K562 (cell line): ENCODE data around the gene NRG3. TPM values are rescaled to one million over a fixed set of nuclear protein-coding genes. Genes with fewer than 3 reads are reported as not detected.

Experiments used
- ATAC-seq: fragments of 200-7000 bp; cut with Tn5 transposase; 3 replicates; pipeline ENCODE4 v1.9.1; 2020; ENCODE audit warnings: moderate library complexity
- BruUV-seq: library from RNA; stranded (reverse); fragments of 400-500 nt; replicated peaks from 2 replicates; lab custom pipeline; 2021; lab: Mats Ljungman, UMichigan
- CTCF ChIA-PET: fragments of 300-600 bp; formaldehyde crosslinking; extraction: SDS; loops from one replicate; lab custom pipeline; 2021; ENCODE audit warnings: low intra/inter-chr PET ratio; lab: Yijun Ruan, JAX
- POLR2A ChIA-PET: fragments of 300-600, 350-650 bp; sonication (Branson Sonifier 250); formaldehyde crosslinking; extraction: SDS; loops from one replicate; lab custom pipeline; 2021; ENCODE audit warnings: antibody characterized with exemption, inconsistent platforms; lab: Yijun Ruan, JAX
- DNase-seq, 4 experiments: peaks; one replicate each; pipeline versions ENCODE4 v3.0.0 to v3.0.0-alpha.2; 2011 to 2018; ENCODE audit warnings: low spot score in 3 of 4, mixed read lengths in 3 of 4; ENCODE audit errors: extremely low read depth in 1 of 4
- FAIRE-seq: peaks from 2 replicates; lab custom pipeline; 2011; peaks lifted over from hg19 to GRCh38; lab: Jason Lieb, UNC
- H2AFZ ChIP-seq: 2 replicates; pipeline ENCODE4 v1.6.0; 2011; ENCODE audit warnings: low read depth, low read length, control low read depth, inconsistent platforms
- H3K27ac ChIP-seq: fragments of 200-600 bp; 3 replicates; pipeline ENCODE4 v1.8.0; 2011; ENCODE audit warnings: low read depth, mild to moderate bottlenecking, control low read depth, inconsistent platforms, low read length, moderate library complexity, mixed read lengths; ENCODE audit errors: extremely low read depth
- H3K27me3 ChIP-seq, 2 experiments: fragments of 300-600 bp in 1 of 2; 2 replicates in 1 of 2; 3 replicates in 1 of 2; pipeline versions ENCODE4 v1.6.0 to v1.8.0; 2011; ENCODE audit warnings: inconsistent platforms in 2 of 2, low read length in 2 of 2, mild to moderate bottlenecking in 1 of 2, mixed read lengths in 1 of 2, moderate library complexity in 1 of 2; ENCODE audit not compliant: control insufficient read depth in 2 of 2, insufficient read depth in 2 of 2
- H3K36me3 ChIP-seq: fragments of 300-600 bp; 3 replicates; pipeline ENCODE4 v1.8.0; 2011; ENCODE audit warnings: mild to moderate bottlenecking, low read length, inconsistent platforms; ENCODE audit not compliant: control insufficient read depth, insufficient read depth
- H3K4me1 ChIP-seq, 2 experiments: fragments of 200-600 bp in 1 of 2; replicated peaks in 1 of 2; 2 replicates in 1 of 2; 3 replicates in 1 of 2; pipeline versions ENCODE4 v1.5.1 to v1.8.0; 2011; ENCODE audit warnings: inconsistent platforms in 2 of 2, low read length in 2 of 2, mild to moderate bottlenecking in 1 of 2, mixed read lengths in 1 of 2, moderate library complexity in 1 of 2; ENCODE audit not compliant: control insufficient read depth in 2 of 2, insufficient read depth in 2 of 2
- H3K4me2 ChIP-seq: 2 replicates; pipeline ENCODE4 v1.6.1; 2011; ENCODE audit warnings: low read length, control low read depth, inconsistent platforms, mixed read lengths; ENCODE audit not compliant: insufficient read depth
- H3K4me3 ChIP-seq: fragments of 200-600 bp; sonication (generic), shearing (Covaris generic); 2 replicates; pipeline ENCODE4 v1.5.1; 2016; ENCODE audit warnings: control low read depth, inconsistent platforms
- H3K79me2 ChIP-seq: fragments of 200-600 bp; 3 replicates; pipeline ENCODE4 v1.8.0; 2011; ENCODE audit warnings: low read length, inconsistent platforms; ENCODE audit not compliant: control insufficient read depth, insufficient read depth
- H3K9ac ChIP-seq, 2 experiments: 2 replicates each; pipeline versions ENCODE4 v1.6.0 to v1.6.1; 2011; ENCODE audit warnings: low read depth in 2 of 2, low read length in 2 of 2, control low read depth in 1 of 2, inconsistent platforms in 1 of 2, mild to moderate bottlenecking in 1 of 2, mixed read lengths in 1 of 2; ENCODE audit not compliant: insufficient read depth in 1 of 2
- H3K9me1 ChIP-seq: one replicate; pipeline ENCODE4 v1.6.0; 2011; ENCODE audit warnings: inconsistent platforms, mild to moderate bottlenecking, low read length, moderate library complexity; ENCODE audit not compliant: control insufficient read depth, insufficient read depth
- H3K9me3 ChIP-seq: replicated peaks from 2 replicates; pipeline ENCODE4 v1.5.1; 2011; ENCODE audit warnings: low read depth, low read length, inconsistent platforms; ENCODE audit not compliant: control insufficient read depth, insufficient read depth
- H4K20me1 ChIP-seq: replicated peaks from 2 replicates; pipeline ENCODE4 v1.6.1; 2011; ENCODE audit warnings: low read length, inconsistent platforms, mixed read lengths; ENCODE audit not compliant: control insufficient read depth, insufficient read depth
- CXXC5 ChIP-seq: fragments of 250-450 bp; sonication (Bioruptor Pico); IDR thresholded peaks from 2 replicates; pipeline ENCODE4 v1.8.0; 2022; ENCODE audit warnings: inconsistent platforms, mild to moderate bottlenecking, moderate library complexity
- ELF2 ChIP-seq: fragments of 250-450 bp; sonication (Bioruptor Pico); IDR thresholded peaks from 2 replicates; pipeline ENCODE4 v1.5.0; 2021; ENCODE audit warnings: mild to moderate bottlenecking
- HDGF ChIP-seq: fragments of 450-650 bp; IDR thresholded peaks from 2 replicates; pipeline ENCODE4 v1.6.1; 2016
- HNRNPH1 ChIP-seq: fragments of 200-400 bp; formaldehyde crosslinking; optimal IDR thresholded peaks from 2 replicates; pipeline ENCODE3; 2017; ENCODE audit warnings: low read depth, mild to moderate bottlenecking, low read length, moderate library complexity
- LARP7 ChIP-seq: fragments of 450-650 bp; IDR thresholded peaks from 2 replicates; pipeline ENCODE4 v1.6.1; 2016
- LCOR ChIP-seq: sonication (generic); formaldehyde crosslinking; IDR thresholded peaks from 2 replicates; pipeline ENCODE4 v1.8.0; 2022; ENCODE audit warnings: mild to moderate bottlenecking, missing genetic modification reagents
- NFIC ChIP-seq: fragments of 450-650 bp; IDR thresholded peaks from 2 replicates; pipeline ENCODE4 v1.6.1; 2017; ENCODE audit warnings: mild to moderate bottlenecking, inconsistent platforms
- SNRNP70 ChIP-seq: fragments of 200-400 bp; formaldehyde crosslinking; optimal IDR thresholded peaks from 2 replicates; pipeline ENCODE3; 2017; ENCODE audit warnings: low read depth, low read length
- SPI1 ChIP-seq: IDR thresholded peaks from 2 replicates; pipeline ENCODE4 v1.6.1; 2011; ENCODE audit warnings: low read depth, low read length, control low read depth, borderline replicate concordance
- TSC22D4 ChIP-seq: fragments of 450-650 bp; IDR thresholded peaks from 2 replicates; pipeline ENCODE4 v1.6.1; 2016; ENCODE audit warnings: missing genetic modification characterization, missing biosample characterization, control low read depth
- ZEB2 ChIP-seq: fragments of 450-650 bp; IDR thresholded peaks from 2 replicates; pipeline ENCODE4 v1.6.1; 2016
- ZNF184 ChIP-seq: sonication (generic); formaldehyde crosslinking; IDR thresholded peaks from 2 replicates; pipeline ENCODE4 v1.5.0; 2020; ENCODE audit warnings: missing genetic modification reagents
- ZNF263 ChIP-seq: sonication (generic); formaldehyde crosslinking; IDR thresholded peaks from 2 replicates; pipeline ENCODE4 v1.8.0; 2022; ENCODE audit warnings: mild to moderate bottlenecking, missing genetic modification reagents, borderline replicate concordance
- ZNF316 ChIP-seq: fragments of 450-650 bp; IDR thresholded peaks from 2 replicates; pipeline ENCODE4 v1.6.1; 2016
- WGBS: fragments of 100-300 bp; shearing (Covaris generic); methylation state at CpG from one replicate; pipeline ENCODE4 v1.1.6; 2016; ENCODE audit warnings: low coverage, mixed read lengths; ENCODE audit not compliant: insufficient coverage; ENCODE audit errors: missing lambda C conversion rate; 5-methylcytosine and 5-hydroxymethylcytosine counted together
- in situ Hi-C: fragments of 300-500 bp; cut with MboI; formaldehyde crosslinking; loops from 4 replicates; pipeline ENCODE4 v1.15.0; 2018; ENCODE audit warnings: inconsistent platforms, mixed read lengths
- intact Hi-C: fragments of 100-400 bp; cut with micrococcal nuclease; formaldehyde crosslinking; loops from 2 replicates; pipeline ENCODE4 v1.14.2; 2022
- polyA plus RNA-seq, 8 experiments: library from polyadenylated mRNA; depleted of rRNA in 4 of 8; stranded (reverse) in 5 of 8; unstranded in 3 of 8; fragments of >200 nt; fragmentation: Nextera tagmentation in 2 of 8; fragmentation: Illumina TruSeq in 1 of 8; extraction: Ambion mirVana in 2 of 8; extraction: Trizol in 1 of 8; gene quantifications; 2 replicates each; pipeline versions ENCODE4 v1.2.1 to v1.2.3, GENCODE V29; 2011 to 2014; ENCODE audit warnings: inconsistent platforms in 1 of 8, missing spikeins in 1 of 8
- total RNA-seq, 7 experiments: library from RNA; depleted of rRNA in 6 of 7; stranded (reverse); fragments of >200 nt in 6 of 7; fragmentation: Illumina TruSeq in 2 of 7; extraction: Trizol in 2 of 7; gene quantifications; 2 replicates each; pipeline versions ENCODE4 v1.2.1 to v1.2.3, GENCODE V29; 2011 to 2021; ENCODE audit warnings: low replicate concordance in 1 of 7
- TF ChIP-seq, protein P1 (sequence below): fragments of 450-650 bp; IDR thresholded peaks from 2 replicates; pipeline ENCODE4 v1.6.1; 2017; ENCODE audit warnings: antibody characterized with exemption
- TF ChIP-seq, protein P2 (sequence below): sonication (generic); formaldehyde crosslinking; IDR thresholded peaks from 2 replicates; pipeline ENCODE4 v1.8.0; 2023; ENCODE audit warnings: missing genetic modification reagents, mild to moderate bottlenecking, borderline replicate concordance
- TF ChIP-seq, protein P3 (sequence below): fragments of 250-450 bp; sonication (Bioruptor Pico); IDR thresholded peaks from 2 replicates; pipeline ENCODE4 v1.9.0; 2021; ENCODE audit warnings: mild to moderate bottlenecking

The NRG3 gene
- total and polyA plus RNA-seq, 9 of the 15 experiments (the other 6 are each of a cell fraction or from before 2014, with no cell fraction given): not detected

DNA sequence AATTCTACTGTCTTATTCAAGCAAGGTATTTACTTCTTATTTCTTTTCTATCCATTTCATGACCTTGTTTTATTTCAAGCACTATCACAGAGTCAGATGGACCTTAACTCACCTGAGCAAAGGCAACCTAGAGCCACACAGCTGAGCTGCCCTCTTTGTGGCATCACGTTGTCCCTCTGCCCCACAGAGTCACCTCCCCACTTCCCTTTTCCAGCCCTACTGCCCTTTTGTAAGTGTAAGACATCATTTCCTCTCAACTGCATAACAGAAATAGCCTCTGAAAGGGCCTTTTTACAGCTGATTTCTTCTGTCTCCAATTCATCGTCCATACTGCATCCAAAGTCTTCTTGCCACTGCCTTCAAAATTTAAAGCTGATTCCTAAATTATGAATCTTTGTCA, 946.0 kb downstream of the NRG3 start (continued):
- TF ChIP-seq ZNF184 (CRISPR knock-in tag) (no peak), HDGF (no peak), ZNF263 (CRISPR knock-in tag) (no peak), ZNF316 (no peak), SNRNP70 (no peak), ZEB2 (no peak), CXXC5 (no peak)

DNA sequence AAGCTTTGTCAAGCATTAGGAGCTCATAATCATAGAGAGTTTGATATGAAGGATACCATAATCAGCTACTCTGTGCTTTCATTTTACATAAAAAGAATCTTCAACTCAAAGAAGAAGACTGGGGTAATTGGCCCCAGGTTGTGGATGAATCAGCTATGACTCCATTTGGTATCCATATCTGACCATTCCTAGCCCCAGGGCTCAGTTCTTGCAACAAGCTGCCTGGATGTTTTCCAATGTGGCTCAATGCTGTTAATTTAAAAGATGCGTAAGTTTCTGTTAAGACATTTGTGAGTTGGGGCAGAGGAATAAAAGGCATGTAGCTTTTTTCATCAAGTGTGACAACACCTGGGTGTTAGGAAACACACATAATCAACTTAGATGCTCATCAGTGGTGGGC, 951.1 kb downstream of the NRG3 start:
- DNase-seq (no peak), FAIRE-seq (no peak), ATAC-seq (no peak)
- no peaks in the 10 kb centered on the region for H3K79me2 ChIP-seq
- intact Hi-C loops: no loop called here
- no peak overlapping the region for H3K9ac ChIP-seq
- in situ Hi-C loops: no loop called here
- no peaks in the 10 kb centered on the region for H3K4me1 ChIP-seq
- H3K9me1 ChIP-seq: no peaks in the 10 kb centered on the region
- H3K4me2 ChIP-seq: no peak overlapping the region
- POLR2A ChIA-PET: no interaction called here
- H3K27me3 ChIP-seq: no peaks in the 10 kb centered on the region
- BruUV-seq: no TSS peak
- no peaks in the 10 kb centered on the region for H3K9me3 ChIP-seq
- H2AFZ ChIP-seq: no peak overlapping the region
- H3K4me3 ChIP-seq: no peak overlapping the region
- no peak overlapping the region for H3K27ac ChIP-seq
- no peaks in the 10 kb centered on the region for H4K20me1 ChIP-seq
- H3K36me3 ChIP-seq: no peaks in the 10 kb centered on the region
- WGBS: 0% methylated on average over 1 of the region's 1 CpG
- CTCF ChIA-PET: no interaction called here
- TF ChIP-seq, protein P1, sequence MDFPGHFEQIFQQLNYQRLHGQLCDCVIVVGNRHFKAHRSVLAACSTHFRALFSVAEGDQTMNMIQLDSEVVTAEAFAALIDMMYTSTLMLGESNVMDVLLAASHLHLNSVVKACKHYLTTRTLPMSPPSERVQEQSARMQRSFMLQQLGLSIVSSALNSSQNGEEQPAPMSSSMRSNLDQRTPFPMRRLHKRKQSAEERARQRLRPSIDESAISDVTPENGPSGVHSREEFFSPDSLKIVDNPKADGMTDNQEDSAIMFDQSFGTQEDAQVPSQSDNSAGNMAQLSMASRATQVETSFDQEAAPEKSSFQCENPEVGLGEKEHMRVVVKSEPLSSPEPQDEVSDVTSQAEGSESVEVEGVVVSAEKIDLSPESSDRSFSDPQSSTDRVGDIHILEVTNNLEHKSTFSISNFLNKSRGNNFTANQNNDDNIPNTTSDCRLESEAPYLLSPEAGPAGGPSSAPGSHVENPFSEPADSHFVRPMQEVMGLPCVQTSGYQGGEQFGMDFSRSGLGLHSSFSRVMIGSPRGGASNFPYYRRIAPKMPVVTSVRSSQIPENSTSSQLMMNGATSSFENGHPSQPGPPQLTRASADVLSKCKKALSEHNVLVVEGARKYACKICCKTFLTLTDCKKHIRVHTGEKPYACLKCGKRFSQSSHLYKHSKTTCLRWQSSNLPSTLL: no peak
- no peak for TF ChIP-seq NFIC
- TF ChIP-seq SPI1: no peak
- TF ChIP-seq, protein P2, sequence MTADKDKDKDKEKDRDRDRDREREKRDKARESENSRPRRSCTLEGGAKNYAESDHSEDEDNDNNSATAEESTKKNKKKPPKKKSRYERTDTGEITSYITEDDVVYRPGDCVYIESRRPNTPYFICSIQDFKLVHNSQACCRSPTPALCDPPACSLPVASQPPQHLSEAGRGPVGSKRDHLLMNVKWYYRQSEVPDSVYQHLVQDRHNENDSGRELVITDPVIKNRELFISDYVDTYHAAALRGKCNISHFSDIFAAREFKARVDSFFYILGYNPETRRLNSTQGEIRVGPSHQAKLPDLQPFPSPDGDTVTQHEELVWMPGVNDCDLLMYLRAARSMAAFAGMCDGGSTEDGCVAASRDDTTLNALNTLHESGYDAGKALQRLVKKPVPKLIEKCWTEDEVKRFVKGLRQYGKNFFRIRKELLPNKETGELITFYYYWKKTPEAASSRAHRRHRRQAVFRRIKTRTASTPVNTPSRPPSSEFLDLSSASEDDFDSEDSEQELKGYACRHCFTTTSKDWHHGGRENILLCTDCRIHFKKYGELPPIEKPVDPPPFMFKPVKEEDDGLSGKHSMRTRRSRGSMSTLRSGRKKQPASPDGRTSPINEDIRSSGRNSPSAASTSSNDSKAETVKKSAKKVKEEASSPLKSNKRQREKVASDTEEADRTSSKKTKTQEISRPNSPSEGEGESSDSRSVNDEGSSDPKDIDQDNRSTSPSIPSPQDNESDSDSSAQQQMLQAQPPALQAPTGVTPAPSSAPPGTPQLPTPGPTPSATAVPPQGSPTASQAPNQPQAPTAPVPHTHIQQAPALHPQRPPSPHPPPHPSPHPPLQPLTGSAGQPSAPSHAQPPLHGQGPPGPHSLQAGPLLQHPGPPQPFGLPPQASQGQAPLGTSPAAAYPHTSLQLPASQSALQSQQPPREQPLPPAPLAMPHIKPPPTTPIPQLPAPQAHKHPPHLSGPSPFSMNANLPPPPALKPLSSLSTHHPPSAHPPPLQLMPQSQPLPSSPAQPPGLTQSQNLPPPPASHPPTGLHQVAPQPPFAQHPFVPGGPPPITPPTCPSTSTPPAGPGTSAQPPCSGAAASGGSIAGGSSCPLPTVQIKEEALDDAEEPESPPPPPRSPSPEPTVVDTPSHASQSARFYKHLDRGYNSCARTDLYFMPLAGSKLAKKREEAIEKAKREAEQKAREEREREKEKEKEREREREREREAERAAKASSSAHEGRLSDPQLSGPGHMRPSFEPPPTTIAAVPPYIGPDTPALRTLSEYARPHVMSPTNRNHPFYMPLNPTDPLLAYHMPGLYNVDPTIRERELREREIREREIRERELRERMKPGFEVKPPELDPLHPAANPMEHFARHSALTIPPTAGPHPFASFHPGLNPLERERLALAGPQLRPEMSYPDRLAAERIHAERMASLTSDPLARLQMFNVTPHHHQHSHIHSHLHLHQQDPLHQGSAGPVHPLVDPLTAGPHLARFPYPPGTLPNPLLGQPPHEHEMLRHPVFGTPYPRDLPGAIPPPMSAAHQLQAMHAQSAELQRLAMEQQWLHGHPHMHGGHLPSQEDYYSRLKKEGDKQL (CRISPR knock-in tag): no peak
- TF ChIP-seq, protein P3, sequence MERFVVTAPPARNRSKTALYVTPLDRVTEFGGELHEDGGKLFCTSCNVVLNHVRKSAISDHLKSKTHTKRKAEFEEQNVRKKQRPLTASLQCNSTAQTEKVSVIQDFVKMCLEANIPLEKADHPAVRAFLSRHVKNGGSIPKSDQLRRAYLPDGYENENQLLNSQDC: no peak
- no peak for TF ChIP-seq HNRNPH1
- no peak for TF ChIP-seq LARP7
- TF ChIP-seq TSC22D4 (tag): no peak
- no peak for TF ChIP-seq LCOR (CRISPR knock-in tag)
- TF ChIP-seq ELF2 (CRISPR knock-in tag): no peak
